HEK293 (cell line): ENCODE measurements around the gene MAGI1.

Experiments
- CTCF ChIA-PET: fragments of 350-600 bp; formaldehyde crosslinking; extraction: SDS; loops from one replicate; lab custom pipeline; 2021; ENCODE audit warnings: antibody characterized with exemption; lab: Yijun Ruan, JAX
- POLR2A ChIA-PET: fragments of 300-600 bp; formaldehyde crosslinking; extraction: SDS; loops from one replicate; lab custom pipeline; 2020; ENCODE audit warnings: antibody characterized with exemption, inconsistent platforms; lab: Yijun Ruan, JAX
- H3K27ac ChIP-seq: fragments of 200-500 bp; sonication (Bioruptor generic); 2 replicates; pipeline ENCODE4 v1.5.1; 2014; ENCODE audit warnings: low read depth, low read length, control low read depth, inconsistent platforms; ENCODE audit errors: extremely low read depth
- H3K36me3 ChIP-seq, 2 experiments: fragments of 200-500 bp in 1 of 2; sonication (Bioruptor generic) in 1 of 2; 1 replicate in 1 of 2; 2 replicates in 1 of 2; pipeline ENCODE4 v1.5.1; 2014 to 2017; ENCODE audit warnings: inconsistent platforms in 2 of 2, low read length in 2 of 2; ENCODE audit not compliant: control insufficient read depth in 2 of 2, insufficient read depth in 1 of 2
- H3K4me1 ChIP-seq: fragments of 200-500 bp; sonication (Bioruptor generic); 2 replicates; pipeline ENCODE4 v1.5.1; 2014; ENCODE audit warnings: mild to moderate bottlenecking, low read length, inconsistent platforms; ENCODE audit not compliant: control insufficient read depth, insufficient read depth
- H3K4me3 ChIP-seq: 2 replicates; pipeline ENCODE4 v1.5.1; 2011; ENCODE audit warnings: low read depth, mild to moderate bottlenecking, control low read depth, low read length, moderate library complexity
- H3K9me3 ChIP-seq: fragments of 200-500 bp; sonication (Bioruptor generic); 2 replicates; pipeline ENCODE4 v1.5.1; 2014; ENCODE audit warnings: low read depth, low read length, inconsistent platforms; ENCODE audit not compliant: control insufficient read depth, insufficient read depth
- FEZF1 ChIP-seq: fragments of 450-650 bp; formaldehyde crosslinking; IDR thresholded peaks from 2 replicates; pipeline ENCODE4 v1.5.1; 2016; ENCODE audit warnings: missing biosample characterization, missing genetic modification characterization
- GLIS2 ChIP-seq: fragments of 450-650 bp; formaldehyde crosslinking; IDR thresholded peaks from 2 replicates; pipeline ENCODE4 v1.5.1; 2016; ENCODE audit warnings: missing biosample characterization, missing genetic modification characterization
- HOXA7 ChIP-seq: sonication (generic); formaldehyde crosslinking; IDR thresholded peaks from 2 replicates; pipeline ENCODE4 v1.8.1; 2022; ENCODE audit warnings: missing genetic modification reagents, borderline replicate concordance
- HOXC10 ChIP-seq: sonication (generic); formaldehyde crosslinking; IDR thresholded peaks from 2 replicates; pipeline ENCODE4 v1.8.1; 2023; ENCODE audit warnings: mild to moderate bottlenecking, missing genetic modification reagents
- KLF1 ChIP-seq: fragments of 450-650 bp; formaldehyde crosslinking; IDR thresholded peaks from 2 replicates; pipeline ENCODE4 v1.5.1; 2016; ENCODE audit warnings: missing biosample characterization, missing genetic modification characterization
- ZBTB11 ChIP-seq: fragments of 450-650 bp; formaldehyde crosslinking; conservative IDR thresholded peaks from 2 replicates; pipeline ENCODE4 v1.5.1; 2016; ENCODE audit warnings: low read depth, missing biosample characterization, missing genetic modification characterization
- ZBTB8A ChIP-seq: fragments of 450-650 bp; formaldehyde crosslinking; IDR thresholded peaks from 2 replicates; pipeline ENCODE4 v1.5.1; 2016; ENCODE audit warnings: missing biosample characterization, missing genetic modification characterization
- ZNF157 ChIP-seq: fragments of 450-650 bp; formaldehyde crosslinking; IDR thresholded peaks from 2 replicates; pipeline ENCODE4 v1.5.1; 2016; ENCODE audit warnings: missing biosample characterization, missing genetic modification characterization
- ZNF169 ChIP-seq: fragments of 450-650 bp; formaldehyde crosslinking; IDR thresholded peaks from 2 replicates; pipeline ENCODE4 v1.5.1; 2016; ENCODE audit warnings: missing biosample characterization, missing genetic modification characterization
- ZNF175 ChIP-seq: fragments of 450-650 bp; formaldehyde crosslinking; IDR thresholded peaks from 2 replicates; pipeline ENCODE4 v1.5.1; 2016; ENCODE audit warnings: missing biosample characterization, missing genetic modification characterization
- ZNF24 ChIP-seq: fragments of 450-650 bp; formaldehyde crosslinking; IDR thresholded peaks from 2 replicates; pipeline ENCODE4 v1.5.1; 2016; ENCODE audit warnings: missing biosample characterization, missing genetic modification characterization
- ZNF274 ChIP-seq, 2 experiments: fragments of 200-500 bp in 1 of 2; fragments of 450-650 bp in 1 of 2; sonication (Bioruptor generic) in 1 of 2; formaldehyde crosslinking in 1 of 2; IDR thresholded peaks; 2 replicates each; pipeline versions ENCODE4 v1.5.1 to v1.6.1; 2014 to 2016; ENCODE audit warnings: borderline replicate concordance in 1 of 2, inconsistent platforms in 1 of 2, low read length in 1 of 2, missing biosample characterization in 1 of 2, missing genetic modification characterization in 1 of 2
- ZNF335 ChIP-seq: fragments of 450-650 bp; formaldehyde crosslinking; conservative IDR thresholded peaks from 2 replicates; pipeline ENCODE4 v1.5.1; 2016; ENCODE audit warnings: missing biosample characterization, missing genetic modification characterization
- ZNF394 ChIP-seq: fragments of 450-650 bp; formaldehyde crosslinking; IDR thresholded peaks from 2 replicates; pipeline ENCODE4 v1.5.1; 2016; ENCODE audit warnings: missing biosample characterization, missing genetic modification characterization, mild to moderate bottlenecking, moderate library complexity, borderline replicate concordance
- ZNF433 ChIP-seq: fragments of 450-650 bp; formaldehyde crosslinking; IDR thresholded peaks from 2 replicates; pipeline ENCODE4 v1.5.1; 2016; ENCODE audit warnings: missing biosample characterization, missing genetic modification characterization, low read depth
- ZNF488 ChIP-seq: fragments of 450-650 bp; formaldehyde crosslinking; IDR thresholded peaks from 2 replicates; pipeline ENCODE4 v1.5.1; 2016; ENCODE audit warnings: missing biosample characterization, missing genetic modification characterization
- ZNF510 ChIP-seq: fragments of 450-650 bp; formaldehyde crosslinking; IDR thresholded peaks from 2 replicates; pipeline ENCODE4 v1.5.1; 2018; ENCODE audit warnings: mild to moderate bottlenecking, missing genetic modification characterization, missing biosample characterization; ENCODE audit not compliant: insufficient replicate concordance
- ZNF549 ChIP-seq: fragments of 450-650 bp; IDR thresholded peaks from 2 replicates; pipeline ENCODE4 v1.5.1; 2018; ENCODE audit warnings: missing biosample characterization, missing genetic modification characterization, mild to moderate bottlenecking, inconsistent platforms, moderate library complexity
- ZNF558 ChIP-seq: fragments of 450-650 bp; formaldehyde crosslinking; IDR thresholded peaks from 2 replicates; pipeline ENCODE4 v1.5.1; 2016; ENCODE audit warnings: missing biosample characterization, missing genetic modification characterization
- ZNF645 ChIP-seq: fragments of 450-650 bp; formaldehyde crosslinking; IDR thresholded peaks from 2 replicates; pipeline ENCODE4; 2016; ENCODE audit warnings: missing biosample characterization, missing genetic modification characterization
- ZNF791 ChIP-seq: fragments of 450-650 bp; formaldehyde crosslinking; IDR thresholded peaks from 2 replicates; pipeline ENCODE4 v1.5.1; 2016; ENCODE audit warnings: missing biosample characterization, missing genetic modification characterization
- ZSCAN4 ChIP-seq: fragments of 450-650 bp; formaldehyde crosslinking; IDR thresholded peaks from 2 replicates; pipeline ENCODE4 v1.5.1; 2017; ENCODE audit warnings: missing biosample characterization, missing genetic modification characterization

Gene MAGI1

GRCh38 chr3:65466300-65466988 lies 572.3 kb downstream of the MAGI1 start:
- Histone ChIP-seq H3K4me1 (no peaks in the 10 kb centered on the region), H3K27ac (no peak overlapping the region), H3K36me3 (no peaks in the 10 kb centered on the region), H3K9me3 (no peaks in the 10 kb centered on the region), H3K4me3 (no peak overlapping the region)
- ChIA-PET POLR2A (no interaction called here), CTCF (no interaction called here)
- no peak for TF ChIP-seq ZNF488 (tag by site-specific recombination)
- TF ChIP-seq ZNF645 (tag by site-specific recombination), result no peak
- no peak for TF ChIP-seq HOXA7 (CRISPR knock-in tag)
- TF ChIP-seq ZNF510 (tag by site-specific recombination), result no peak
- TF ChIP-seq ZNF335 (tag by site-specific recombination), result no peak
- no peak for TF ChIP-seq ZBTB8A
- no peak for TF ChIP-seq ZNF394 (tag by site-specific recombination)
- TF ChIP-seq ZNF24 (tag by site-specific recombination), result no peak
- TF ChIP-seq ZSCAN4 (tag by site-specific recombination), result no peak
- TF ChIP-seq KLF1, result no peak
- no peak for TF ChIP-seq FEZF1
- no peak for TF ChIP-seq ZNF433 (tag by site-specific recombination)

GRCh38 chr3:65449841-65450428 lies 588.8 kb downstream of the MAGI1 start:
- no peak overlapping the region for H3K4me3 ChIP-seq
- no peaks in the 10 kb centered on the region for H3K36me3 ChIP-seq
- no peak overlapping the region for H3K27ac ChIP-seq
- no peaks in the 10 kb centered on the region for H3K9me3 ChIP-seq
- ChIA-PET POLR2A (no interaction called here), CTCF (interaction anchor here (0.6 kb wide), 1 partner anchor 13 kb away, joined by 3 read pairs; no protein-coding TSS in a partner anchor)
- no peak for TF ChIP-seq ZNF157 (tag by site-specific recombination)
- no peak for TF ChIP-seq HOXC10 (CRISPR knock-in tag)
- no peak for TF ChIP-seq ZNF274 (IDR thresholded peaks at IDR 0.05; ENCODE audit: low read length)
- TF ChIP-seq ZNF274 (tag by site-specific recombination; IDR thresholded peaks at IDR 0.05; ENCODE audit: borderline replicate concordance), result no peak
- TF ChIP-seq GLIS2, result no peak
- no peak for TF ChIP-seq ZBTB11 (tag by site-specific recombination)
- no peak for TF ChIP-seq ZNF169 (tag by site-specific recombination)
- no peak for TF ChIP-seq ZNF549
- TF ChIP-seq ZNF175 (tag by site-specific recombination), result no peak
- no peak for TF ChIP-seq ZNF791 (tag by site-specific recombination)
- no peak for TF ChIP-seq ZNF558 (tag by site-specific recombination)
- H3K4me1 ChIP-seq, result no peaks in the 10 kb centered on the region
